OCI-LY7 (cell line): ENCODE measurements around the gene SESN2.

Experiments
- EZH2phosphoT487 ChIP-seq: fragments of 200-600 bp; sonication (generic); IDR thresholded peaks from 2 replicates; pipeline ENCODE4 v1.6.1; 2018; ENCODE audit warnings: low read depth, borderline replicate concordance, mild to moderate bottlenecking, mixed run types, antibody characterized with exemption, low read length, moderate library complexity, mixed read lengths
- TF ChIP-seq, protein P1 (sequence below): fragments of 200-600 bp; sonication (generic); conservative IDR thresholded peaks from 2 replicates; pipeline ENCODE4 v1.5.1; 2014; ENCODE audit warnings: mild to moderate bottlenecking, antibody characterized with exemption, low read length, moderate library complexity, mixed read lengths

DNA sequence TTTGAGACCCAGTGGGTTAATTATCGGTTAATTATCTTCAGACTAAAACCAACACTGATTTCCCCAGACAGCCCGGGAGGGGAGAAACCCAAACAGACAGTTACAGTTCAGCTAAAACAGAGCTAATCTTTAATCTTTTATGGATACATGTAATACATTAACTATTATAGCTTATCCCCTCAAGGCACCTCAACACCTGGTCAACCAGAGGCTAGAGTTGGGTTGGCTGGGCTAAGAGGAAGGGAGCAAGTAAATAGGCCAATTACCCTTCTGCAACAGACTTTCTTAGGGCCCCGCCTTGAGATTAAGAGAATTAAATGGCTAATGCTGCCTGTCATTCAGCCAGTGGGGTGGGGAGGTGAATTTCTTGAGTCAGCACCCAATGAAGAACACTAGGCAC, 62.9 kb downstream of the SESN2 start:
- TF ChIP-seq, protein P1, sequence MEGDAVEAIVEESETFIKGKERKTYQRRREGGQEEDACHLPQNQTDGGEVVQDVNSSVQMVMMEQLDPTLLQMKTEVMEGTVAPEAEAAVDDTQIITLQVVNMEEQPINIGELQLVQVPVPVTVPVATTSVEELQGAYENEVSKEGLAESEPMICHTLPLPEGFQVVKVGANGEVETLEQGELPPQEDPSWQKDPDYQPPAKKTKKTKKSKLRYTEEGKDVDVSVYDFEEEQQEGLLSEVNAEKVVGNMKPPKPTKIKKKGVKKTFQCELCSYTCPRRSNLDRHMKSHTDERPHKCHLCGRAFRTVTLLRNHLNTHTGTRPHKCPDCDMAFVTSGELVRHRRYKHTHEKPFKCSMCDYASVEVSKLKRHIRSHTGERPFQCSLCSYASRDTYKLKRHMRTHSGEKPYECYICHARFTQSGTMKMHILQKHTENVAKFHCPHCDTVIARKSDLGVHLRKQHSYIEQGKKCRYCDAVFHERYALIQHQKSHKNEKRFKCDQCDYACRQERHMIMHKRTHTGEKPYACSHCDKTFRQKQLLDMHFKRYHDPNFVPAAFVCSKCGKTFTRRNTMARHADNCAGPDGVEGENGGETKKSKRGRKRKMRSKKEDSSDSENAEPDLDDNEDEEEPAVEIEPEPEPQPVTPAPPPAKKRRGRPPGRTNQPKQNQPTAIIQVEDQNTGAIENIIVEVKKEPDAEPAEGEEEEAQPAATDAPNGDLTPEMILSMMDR = no peak
- TF ChIP-seq EZH2phosphoT487 = no peak
